Activated CD8-positive, alpha-beta memory T cell treated with anti-CD3 and anti-CD28 coated beads, Interleukin-2, amount 10 ng/mL, durations not matched to agents 7 days and 5 days (primary cell): ENCODE results near the gene NTRK3. TPM values are rescaled to one million over a fixed set of nuclear protein-coding genes. Genes with fewer than 3 reads are reported as not detected.

Experiments used
- ATAC-seq: fragments of 150-1000 bp; cut with Tn5 transposase; one replicate; pipeline ENCODE4 v1.10.0; 2021; ENCODE audit warnings: moderate library complexity
- CTCF ChIA-PET: fragments of 350-600 bp; sonication (Branson Sonifier 250); formaldehyde crosslinking; loops from one replicate; lab custom pipeline; 2021; ENCODE audit warnings: antibody characterized with exemption; lab: Charles Lee
- DNase-seq: peaks from one replicate; pipeline ENCODE4 v3.0.0-alpha.2; 2020
- H3K27ac Mint-ChIP-seq: one replicate; pipeline ENCODE4 v1.8.0; 2021; ENCODE audit warnings: mild to moderate bottlenecking, mixed read lengths
- H3K27me3 Mint-ChIP-seq: one replicate; pipeline ENCODE4 v1.8.0; 2021; ENCODE audit warnings: mixed read lengths
- H3K36me3 Mint-ChIP-seq: one replicate; pipeline ENCODE4 v1.8.0; 2021; ENCODE audit warnings: mild to moderate bottlenecking, mixed read lengths
- H3K4me1 Mint-ChIP-seq: one replicate; pipeline ENCODE4 v1.8.0; 2021; ENCODE audit warnings: mixed read lengths
- H3K4me3 Mint-ChIP-seq: one replicate; pipeline ENCODE4 v1.8.0; 2021; ENCODE audit warnings: mild to moderate bottlenecking, moderate library complexity, mixed read lengths
- H3K9me3 Mint-ChIP-seq: one replicate; pipeline ENCODE4 v1.8.0; 2022; ENCODE audit warnings: low read depth, mixed read lengths
- total RNA-seq, 2 experiments: library from RNA; stranded (reverse); gene quantifications; one replicate each; pipeline ENCODE4 v1.2.3, GENCODE V29; 2021

Gene NTRK3
- total RNA-seq, 2 experiments from 2014 or later, result not detected

DNA sequence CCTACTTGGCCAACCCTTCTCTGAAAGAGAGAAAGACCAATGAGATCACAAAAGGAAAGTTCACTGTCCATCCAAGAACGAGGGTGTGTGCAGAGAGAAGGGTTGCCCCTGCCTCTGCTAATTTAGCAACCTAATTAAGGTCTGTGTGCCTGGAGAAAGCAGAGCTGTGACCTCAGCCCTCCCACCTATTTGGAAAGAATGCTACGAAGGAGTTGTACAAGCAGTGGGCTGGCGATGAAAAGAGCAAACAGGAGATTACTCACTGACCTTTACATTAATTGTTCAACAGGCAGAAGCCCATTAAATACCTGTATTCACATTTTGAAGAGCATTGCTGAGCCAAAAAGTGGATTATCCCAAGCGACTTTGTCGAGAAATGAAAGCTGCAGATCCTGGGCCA is 314.9 kb downstream of the NTRK3 start:
- Mint-ChIP-seq H3K9me3 (no peaks in the 10 kb centered on the region), H3K4me3 (no peak overlapping the region), H3K36me3 (no peaks in the 10 kb centered on the region), H3K27me3 (peaks cover 4% of the 10 kb centered on the region), H3K27ac (no peak overlapping the region), H3K4me1 (no peaks in the 10 kb centered on the region)
- ATAC-seq, result no peak
- DNase-seq, result no peak
- CTCF ChIA-PET, result no interaction called here

DNA sequence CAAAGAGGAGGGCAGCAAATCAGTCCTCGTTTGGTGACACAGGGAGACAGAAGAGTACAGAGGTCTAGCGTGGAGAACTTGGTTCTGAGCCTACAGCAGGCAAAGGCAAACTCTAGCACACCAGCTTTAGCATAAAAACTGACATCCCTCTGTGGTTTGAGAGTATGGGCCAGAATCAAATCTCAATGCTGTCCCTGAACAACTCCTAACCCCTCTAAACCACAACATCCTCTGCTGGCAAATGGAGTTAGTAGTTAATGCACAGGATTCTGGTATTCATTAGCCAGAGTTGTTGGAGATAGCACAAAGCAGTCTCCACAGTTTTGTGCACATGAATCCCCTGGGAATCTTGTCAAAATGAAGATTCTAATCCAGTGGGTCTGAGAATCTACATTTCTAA is 315.8 kb downstream of the NTRK3 start:
- no peaks in the 10 kb centered on the region for H3K4me1 Mint-ChIP-seq
- no peak for DNase-seq
- no peaks in the 10 kb centered on the region for H3K36me3 Mint-ChIP-seq
- no peaks in the 10 kb centered on the region for H3K9me3 Mint-ChIP-seq
- ATAC-seq, result no peak
- no peak overlapping the region for H3K4me3 Mint-ChIP-seq
- H3K27me3 Mint-ChIP-seq, result peaks cover 4% of the 10 kb centered on the region
- CTCF ChIA-PET, result no interaction called here
- no peak overlapping the region for H3K27ac Mint-ChIP-seq

DNA sequence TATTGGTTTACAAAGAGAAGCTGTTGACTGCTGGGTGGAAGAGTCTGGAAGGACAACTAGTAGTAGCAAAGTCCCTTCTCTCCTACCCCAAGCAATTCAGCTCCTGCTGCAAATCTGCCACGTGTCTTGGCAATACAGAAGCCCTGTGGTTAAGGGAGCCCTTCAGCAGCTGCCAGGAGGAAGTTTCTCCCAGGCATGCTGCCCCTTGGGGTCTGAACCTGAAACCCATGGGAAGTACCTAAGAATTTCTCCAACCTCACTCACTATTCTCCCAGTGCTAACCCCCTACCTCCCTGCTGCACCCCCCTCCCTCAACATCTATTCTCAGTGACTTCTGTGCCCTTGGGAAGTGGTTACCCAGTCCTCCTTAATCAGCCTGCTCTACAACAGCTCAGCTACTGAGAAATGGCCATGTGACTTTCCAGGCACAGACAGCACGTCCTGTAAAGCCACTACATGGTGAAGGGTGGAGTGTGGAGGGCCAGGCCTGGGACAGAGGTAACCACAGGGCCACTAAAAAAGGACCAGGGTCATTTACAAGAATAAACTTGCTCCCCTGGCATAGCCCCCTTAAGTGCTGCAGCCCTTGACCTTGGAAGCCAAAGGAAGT is 316.6 kb downstream of the NTRK3 start:
- H3K36me3 Mint-ChIP-seq, result no peaks in the 10 kb centered on the region
- ATAC-seq, result no peak
- DNase-seq, result no peak
- H3K4me3 Mint-ChIP-seq, result no peak overlapping the region
- CTCF ChIA-PET, result no interaction called here
- H3K9me3 Mint-ChIP-seq, result no peaks in the 10 kb centered on the region
- H3K4me1 Mint-ChIP-seq, result no peaks in the 10 kb centered on the region
- H3K27me3 Mint-ChIP-seq, result peaks cover 4% of the 10 kb centered on the region
- H3K27ac Mint-ChIP-seq, result no peak overlapping the region

DNA sequence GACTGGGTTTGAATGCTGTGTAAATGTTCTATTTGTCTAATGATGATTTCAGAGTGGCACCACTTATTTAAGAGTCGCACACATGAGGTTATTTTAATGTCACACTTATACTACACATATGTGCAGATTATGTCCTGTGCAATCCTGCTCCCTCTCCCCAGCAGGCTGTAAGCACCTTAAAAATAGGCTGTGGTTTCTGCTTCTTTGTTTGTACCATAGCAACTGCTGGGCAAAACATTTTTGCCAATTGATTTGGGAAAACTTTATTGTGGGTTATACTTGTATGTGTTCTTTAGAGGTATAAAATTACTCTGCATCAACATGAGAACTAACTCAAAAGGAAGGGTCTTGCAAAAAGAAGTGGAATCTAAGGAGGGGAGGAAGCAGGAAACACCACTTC is 318.5 kb downstream of the NTRK3 start:
- no peaks in the 10 kb centered on the region for H3K36me3 Mint-ChIP-seq
- no peak overlapping the region for H3K4me3 Mint-ChIP-seq
- no peak for ATAC-seq
- no peaks in the 10 kb centered on the region for H3K9me3 Mint-ChIP-seq
- CTCF ChIA-PET, result no interaction called here
- no peak overlapping the region for H3K27ac Mint-ChIP-seq
- peaks cover 4% of the 10 kb centered on the region for H3K27me3 Mint-ChIP-seq
- no peak for DNase-seq
- H3K4me1 Mint-ChIP-seq, result no peaks in the 10 kb centered on the region

DNA sequence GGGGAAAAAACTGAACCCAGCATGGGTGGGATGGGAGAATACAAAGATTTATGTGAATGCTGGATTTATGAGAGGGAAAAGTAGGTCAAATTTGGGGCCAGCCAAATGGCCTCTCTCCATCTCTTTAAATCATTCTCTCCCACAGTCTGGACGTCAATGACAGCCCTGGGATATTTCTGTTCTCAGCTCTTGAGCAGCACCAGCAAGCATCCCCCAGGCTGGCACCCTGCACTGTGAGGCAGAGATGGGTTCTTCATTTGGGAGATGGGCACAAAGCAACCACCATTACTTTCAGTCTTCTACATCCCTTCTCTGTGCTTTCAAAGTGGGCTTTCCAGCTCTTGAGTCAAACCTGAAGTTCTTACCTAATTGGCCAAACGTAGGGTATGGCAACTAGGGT is 321.0 kb downstream of the NTRK3 start:
- DNase-seq, result no peak
- Mint-ChIP-seq H3K27me3 (peaks cover 4% of the 10 kb centered on the region), H3K4me3 (no peak overlapping the region), H3K4me1 (no peaks in the 10 kb centered on the region), H3K9me3 (no peaks in the 10 kb centered on the region), H3K36me3 (no peaks in the 10 kb centered on the region), H3K27ac (no peak overlapping the region)
- no peak for ATAC-seq
- CTCF ChIA-PET, result no interaction called here

DNA sequence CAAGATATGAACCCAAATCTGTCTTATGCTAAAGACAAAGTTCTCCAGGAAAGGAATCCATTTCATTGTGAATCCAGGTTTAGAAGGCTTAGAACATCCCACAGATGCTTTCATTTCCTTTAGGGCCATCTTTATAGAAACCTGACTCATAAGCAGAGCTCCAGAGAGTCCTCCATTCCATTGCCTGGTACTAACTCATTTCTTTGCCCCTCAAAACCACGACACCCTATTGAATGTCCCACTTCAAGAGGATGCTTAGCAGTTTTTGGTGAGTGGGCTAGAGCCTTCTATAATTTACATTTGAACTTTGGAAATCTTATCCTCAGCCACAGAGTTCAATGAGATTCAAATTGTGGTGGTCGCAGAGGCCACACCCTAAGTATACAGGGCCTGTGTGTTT is 325.0 kb downstream of the NTRK3 start:
- no peak for DNase-seq
- H3K27me3 Mint-ChIP-seq, result no peaks in the 10 kb centered on the region
- H3K4me1 Mint-ChIP-seq, result no peaks in the 10 kb centered on the region
- H3K36me3 Mint-ChIP-seq, result no peaks in the 10 kb centered on the region
- no peaks in the 10 kb centered on the region for H3K9me3 Mint-ChIP-seq
- ATAC-seq, result no peak
- H3K4me3 Mint-ChIP-seq, result no peak overlapping the region
- CTCF ChIA-PET, result no interaction called here
- no peak overlapping the region for H3K27ac Mint-ChIP-seq

DNA sequence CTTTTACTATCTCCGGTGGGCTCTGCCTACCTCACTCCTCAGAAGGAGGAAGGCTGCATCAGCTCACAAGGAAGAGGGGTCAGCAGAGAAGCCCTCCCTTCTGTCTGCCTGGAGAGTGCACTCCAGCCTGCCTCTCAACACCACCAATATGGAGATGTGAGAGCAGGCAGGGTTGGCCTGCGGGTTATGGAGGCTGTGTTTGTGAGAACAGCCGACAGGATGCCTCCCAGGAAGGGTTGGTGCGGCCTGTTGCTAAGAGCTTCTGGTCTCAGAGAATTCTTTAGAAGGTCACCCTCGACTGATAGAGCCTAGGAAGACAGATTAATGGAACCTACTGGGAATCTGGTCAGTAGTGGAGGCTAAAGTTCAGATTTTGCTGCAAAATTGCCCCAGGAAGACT is 326.1 kb downstream of the NTRK3 start:
- no peaks in the 10 kb centered on the region for H3K27me3 Mint-ChIP-seq
- CTCF ChIA-PET, result no interaction called here
- no peaks in the 10 kb centered on the region for H3K36me3 Mint-ChIP-seq
- no peak overlapping the region for H3K4me3 Mint-ChIP-seq
- no peak overlapping the region for H3K27ac Mint-ChIP-seq
- no peaks in the 10 kb centered on the region for H3K4me1 Mint-ChIP-seq
- DNase-seq, result no peak
- ATAC-seq, result no peak
- H3K9me3 Mint-ChIP-seq, result no peaks in the 10 kb centered on the region

DNA sequence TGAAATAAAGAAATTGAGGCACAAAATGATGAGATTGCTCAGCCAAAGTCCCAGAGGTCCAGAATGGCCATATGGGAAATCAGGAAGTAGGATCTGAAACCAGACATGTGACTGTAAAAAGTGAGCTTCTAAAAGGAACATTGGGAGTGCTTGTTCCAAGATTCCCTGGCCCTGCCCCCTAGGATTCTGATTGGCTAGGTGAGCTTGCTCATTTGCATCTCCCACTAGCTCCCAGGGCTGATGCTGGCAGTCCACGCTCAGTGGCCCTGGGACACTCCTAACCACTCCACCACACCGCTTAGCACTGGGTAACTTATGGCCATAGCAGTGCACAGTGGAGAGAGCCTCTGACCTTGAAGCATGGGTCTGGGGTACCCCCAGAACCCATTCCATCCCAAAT is 326.7 kb downstream of the NTRK3 start:
- Mint-ChIP-seq H3K36me3 (no peaks in the 10 kb centered on the region), H3K9me3 (no peaks in the 10 kb centered on the region), H3K4me3 (no peak overlapping the region), H3K27me3 (no peaks in the 10 kb centered on the region), H3K4me1 (no peaks in the 10 kb centered on the region), H3K27ac (no peak overlapping the region)
- DNase-seq, result no peak
- ATAC-seq, result no peak
- CTCF ChIA-PET, result no interaction called here

DNA sequence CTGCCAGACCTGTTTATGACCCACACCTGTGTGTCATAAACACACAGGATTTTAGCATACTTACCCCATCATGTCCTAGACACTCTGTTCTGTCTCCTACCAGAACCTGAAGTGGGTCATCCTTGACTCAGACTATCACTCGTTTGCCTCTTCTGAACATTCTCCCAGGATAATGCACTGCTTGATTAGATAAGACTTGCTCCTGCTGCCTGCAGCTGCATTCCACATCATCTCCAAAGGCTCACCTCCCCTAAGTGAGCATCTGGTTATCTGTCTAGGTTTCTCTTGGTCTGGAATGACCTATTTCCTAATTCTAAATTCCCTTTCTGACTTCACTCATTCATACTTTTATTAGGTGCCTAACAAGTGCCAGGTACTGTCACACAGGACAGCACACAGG is 332.1 kb downstream of the NTRK3 start:
- no peak overlapping the region for H3K4me3 Mint-ChIP-seq
- no peak overlapping the region for H3K27ac Mint-ChIP-seq
- H3K9me3 Mint-ChIP-seq, result no peaks in the 10 kb centered on the region
- H3K36me3 Mint-ChIP-seq, result no peaks in the 10 kb centered on the region
- DNase-seq (no peak), ATAC-seq (no peak)
- CTCF ChIA-PET, result no interaction called here
- no peaks in the 10 kb centered on the region for H3K4me1 Mint-ChIP-seq
- no peaks in the 10 kb centered on the region for H3K27me3 Mint-ChIP-seq

DNA sequence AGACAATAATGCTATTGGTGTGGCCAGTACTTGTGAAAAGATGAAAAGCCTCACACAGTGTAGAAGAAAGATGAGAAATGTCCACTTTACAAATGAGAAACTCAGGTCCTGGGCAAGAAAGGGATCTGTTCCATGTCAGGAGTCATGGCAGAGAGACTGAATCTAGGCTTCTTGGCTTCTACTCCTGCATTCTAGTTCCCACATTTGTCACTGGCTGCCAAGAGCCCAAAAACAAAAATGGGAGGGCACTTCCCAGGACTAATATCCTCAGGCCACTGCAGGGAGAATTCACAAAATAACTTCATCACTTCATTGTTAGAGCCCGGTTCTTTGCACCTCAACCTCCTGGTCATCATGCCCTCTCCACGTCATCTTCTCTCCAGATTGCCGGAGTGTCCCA is 337.5 kb downstream of the NTRK3 start:
- Mint-ChIP-seq H3K27me3 (no peaks in the 10 kb centered on the region), H3K4me1 (no peaks in the 10 kb centered on the region), H3K27ac (no peak overlapping the region), H3K36me3 (no peaks in the 10 kb centered on the region), H3K9me3 (no peaks in the 10 kb centered on the region), H3K4me3 (no peak overlapping the region)
- CTCF ChIA-PET, result no interaction called here
- no peak for DNase-seq
- no peak for ATAC-seq

DNA sequence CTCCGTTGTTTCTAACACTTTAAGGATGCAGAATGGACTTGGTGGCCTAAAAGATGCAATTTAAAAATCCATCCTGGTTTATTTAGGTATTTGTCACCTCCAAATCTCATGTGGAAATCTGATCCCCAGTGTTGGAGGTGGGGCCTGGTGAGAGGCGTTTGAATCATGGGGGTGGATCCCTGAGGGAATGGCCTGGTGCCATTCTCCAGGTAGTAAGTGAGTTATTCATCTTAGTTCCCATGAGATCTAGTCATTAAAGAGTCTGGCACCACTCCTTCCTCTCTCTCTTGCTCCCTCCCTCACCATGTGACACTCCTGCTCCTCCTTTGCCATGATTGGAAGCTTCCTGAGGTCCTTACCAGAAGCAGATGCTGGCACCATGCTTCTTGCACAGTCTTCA is 339.1 kb downstream of the NTRK3 start:
- H3K9me3 Mint-ChIP-seq, result no peaks in the 10 kb centered on the region
- H3K27ac Mint-ChIP-seq, result no peak overlapping the region
- H3K27me3 Mint-ChIP-seq, result no peaks in the 10 kb centered on the region
- H3K4me1 Mint-ChIP-seq, result no peaks in the 10 kb centered on the region
- CTCF ChIA-PET, result no interaction called here
- H3K4me3 Mint-ChIP-seq, result no peak overlapping the region
- DNase-seq (no peak), ATAC-seq (no peak)
- no peaks in the 10 kb centered on the region for H3K36me3 Mint-ChIP-seq

DNA sequence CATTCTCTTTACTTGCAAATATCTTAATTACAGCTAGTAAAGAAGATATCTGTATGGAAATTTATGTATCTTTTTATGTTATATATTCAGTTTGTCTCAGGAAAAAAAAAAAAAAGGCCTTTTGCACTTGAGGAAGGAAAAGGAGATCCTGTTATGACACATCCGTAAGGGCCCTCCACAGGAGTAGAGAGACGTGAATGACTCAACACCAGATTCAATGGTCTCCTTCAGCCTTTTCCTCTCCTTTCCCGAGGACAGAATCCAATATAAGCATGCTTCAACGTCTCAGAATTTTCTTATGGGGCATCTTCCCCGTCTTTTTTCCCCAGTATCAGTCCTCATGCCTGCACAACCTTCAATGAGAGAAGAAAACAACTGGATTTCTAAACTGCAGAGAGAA is 340.3 kb downstream of the NTRK3 start:
- Mint-ChIP-seq H3K9me3 (no peaks in the 10 kb centered on the region), H3K27ac (no peak overlapping the region), H3K4me3 (no peak overlapping the region), H3K4me1 (no peaks in the 10 kb centered on the region), H3K27me3 (no peaks in the 10 kb centered on the region), H3K36me3 (no peaks in the 10 kb centered on the region)
- DNase-seq (no peak), ATAC-seq (no peak)
- CTCF ChIA-PET, result no interaction called here

DNA sequence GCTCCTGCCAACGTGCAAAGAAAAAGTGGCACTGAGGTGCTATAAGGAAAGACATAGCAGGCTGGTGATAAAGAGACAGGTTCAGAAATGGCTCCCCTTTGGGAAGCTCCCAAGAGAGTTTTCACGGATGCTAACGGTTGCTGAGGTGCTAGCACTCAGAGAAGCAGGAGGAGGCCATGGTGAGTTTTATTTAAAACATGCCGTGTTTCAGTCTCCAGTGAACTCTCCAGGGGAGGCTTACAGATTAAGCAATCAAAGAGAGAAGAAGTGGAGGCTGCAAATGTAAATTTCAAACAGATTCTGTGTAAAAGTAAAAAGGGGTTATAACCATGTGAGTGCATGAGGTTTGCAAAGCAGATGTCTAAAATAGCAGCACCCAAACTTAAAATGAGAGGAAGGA is 346.2 kb downstream of the NTRK3 start:
- Mint-ChIP-seq H3K9me3 (peaks cover 2% of the 10 kb centered on the region), H3K27ac (no peak overlapping the region), H3K27me3 (no peaks in the 10 kb centered on the region), H3K4me3 (no peak overlapping the region), H3K36me3 (no peaks in the 10 kb centered on the region), H3K4me1 (no peaks in the 10 kb centered on the region)
- no peak for DNase-seq
- ATAC-seq, result no peak
- CTCF ChIA-PET, result no interaction called here

DNA sequence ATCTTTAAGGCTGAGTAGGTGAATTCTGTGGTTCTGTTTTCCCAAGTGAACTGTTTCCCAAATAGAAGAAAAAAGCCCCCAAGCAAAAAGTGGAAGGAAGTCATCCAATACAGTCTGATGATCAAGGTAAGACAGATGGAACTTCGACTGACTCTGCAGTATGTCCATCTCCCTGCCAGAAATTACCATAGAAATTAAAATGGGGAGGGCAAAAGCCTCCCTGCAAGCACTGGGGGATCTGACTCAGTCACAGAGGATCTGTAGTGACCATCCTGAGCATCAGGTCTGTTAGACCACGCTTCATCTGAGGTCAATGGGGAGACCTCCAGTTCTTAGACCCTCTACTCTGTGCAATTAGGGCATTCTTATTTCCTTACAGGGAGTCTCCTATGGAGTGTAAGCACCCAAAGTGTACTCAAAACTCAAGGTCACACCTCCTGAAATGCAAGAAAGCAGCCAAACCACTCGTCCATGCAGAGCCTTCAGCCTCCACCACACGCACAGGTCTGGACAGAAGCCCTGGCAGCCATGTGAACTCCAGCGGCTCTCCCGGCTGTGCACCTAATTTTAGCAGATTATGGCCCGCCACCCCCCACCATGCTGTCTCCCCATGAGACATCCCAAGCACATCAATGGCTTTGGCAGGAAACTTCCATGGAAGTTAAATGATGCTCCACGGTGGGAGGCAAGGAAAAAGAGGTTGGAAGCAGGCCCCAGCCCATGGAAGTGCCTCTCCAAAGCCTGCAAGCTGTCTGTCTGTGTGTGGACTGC is 348.7 kb downstream of the NTRK3 start:
- Mint-ChIP-seq H3K4me1 (no peaks in the 10 kb centered on the region), H3K9me3 (peaks cover 2% of the 10 kb centered on the region), H3K27me3 (no peaks in the 10 kb centered on the region), H3K27ac (no peak overlapping the region), H3K4me3 (no peak overlapping the region), H3K36me3 (no peaks in the 10 kb centered on the region)
- no peak for DNase-seq
- ATAC-seq, result no peak
- CTCF ChIA-PET, result no interaction called here
